GM18858 (cell line): ENCODE data around the gene OGFR.

Source experiments
- ATAC-seq: cut with Tn5 transposase; IDR thresholded peaks from one replicate; pipeline ENCODE4 v1.9.1; 2021; ENCODE audit not compliant: unreplicated experiment

Gene OGFR

GRCh38 chr20:62799459-62799858 lies 5.2 kb upstream of the OGFR start:
- no peak for ATAC-seq

DNA sequence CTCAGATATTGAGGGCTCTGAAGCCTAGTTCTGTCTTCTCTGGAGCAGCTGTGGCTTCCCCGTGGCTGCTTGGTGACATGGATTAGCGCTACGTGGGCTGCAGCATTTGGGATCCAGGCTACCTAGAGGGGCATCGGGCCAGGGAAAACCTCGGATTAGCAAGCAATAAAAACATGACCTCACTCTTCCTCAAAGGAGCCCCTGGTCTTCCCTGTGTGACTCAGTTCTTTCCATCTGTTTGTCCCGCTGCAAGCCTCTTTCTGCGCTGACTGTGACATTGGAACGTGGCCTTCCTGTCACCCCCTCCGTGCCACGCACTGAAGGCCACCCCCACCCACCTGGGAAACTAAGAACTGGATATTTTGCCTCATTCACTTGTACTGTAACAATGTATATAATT lies 4.8 kb upstream of the OGFR start:
- ATAC-seq = no peak

GRCh38 chr20:62800314-62801259 lies 4.0 kb upstream of the OGFR start:
- ATAC-seq = no peak

- ATAC-seq = no peak
Measured at GRCh38 chr20:62801284-62802010, 3.2 kb upstream of the OGFR start.

- ATAC-seq = no peak
Measured at GRCh38 chr20:62802026-62802712, 2.5 kb upstream of the OGFR start.

- no peak for ATAC-seq
Measured at GRCh38 chr20:62804021-62804626, 511 bp upstream of the OGFR start.

DNA sequence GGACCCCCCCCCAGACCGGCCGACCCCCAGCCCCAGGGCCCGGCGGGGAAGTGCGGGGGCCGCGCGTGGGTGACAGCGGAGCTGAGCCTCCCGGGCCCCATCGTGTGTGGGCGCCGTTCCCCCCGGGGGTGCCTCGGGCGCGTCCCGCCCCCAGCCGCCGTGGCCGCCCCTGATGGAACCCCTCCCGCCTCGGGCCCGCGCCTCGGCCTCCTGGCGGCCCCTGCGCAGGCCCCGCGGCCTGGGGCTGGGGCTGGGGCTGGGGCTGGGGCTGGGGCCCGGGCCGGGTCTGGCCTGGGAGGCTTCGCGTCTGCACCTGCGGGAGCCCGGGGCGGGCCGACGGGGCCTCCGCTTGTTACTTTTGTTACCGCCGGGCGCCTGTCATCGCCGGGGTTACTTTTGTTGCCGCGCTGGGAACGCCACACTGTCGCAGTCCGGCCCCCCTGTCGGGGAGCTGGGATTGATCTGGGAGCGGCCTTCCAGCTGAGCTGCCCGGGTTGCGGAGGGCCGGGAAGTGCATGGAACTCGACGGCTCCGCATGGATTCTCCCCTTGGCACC lies 598 bp downstream of the OGFR start:
- ATAC-seq = no peak

DNA sequence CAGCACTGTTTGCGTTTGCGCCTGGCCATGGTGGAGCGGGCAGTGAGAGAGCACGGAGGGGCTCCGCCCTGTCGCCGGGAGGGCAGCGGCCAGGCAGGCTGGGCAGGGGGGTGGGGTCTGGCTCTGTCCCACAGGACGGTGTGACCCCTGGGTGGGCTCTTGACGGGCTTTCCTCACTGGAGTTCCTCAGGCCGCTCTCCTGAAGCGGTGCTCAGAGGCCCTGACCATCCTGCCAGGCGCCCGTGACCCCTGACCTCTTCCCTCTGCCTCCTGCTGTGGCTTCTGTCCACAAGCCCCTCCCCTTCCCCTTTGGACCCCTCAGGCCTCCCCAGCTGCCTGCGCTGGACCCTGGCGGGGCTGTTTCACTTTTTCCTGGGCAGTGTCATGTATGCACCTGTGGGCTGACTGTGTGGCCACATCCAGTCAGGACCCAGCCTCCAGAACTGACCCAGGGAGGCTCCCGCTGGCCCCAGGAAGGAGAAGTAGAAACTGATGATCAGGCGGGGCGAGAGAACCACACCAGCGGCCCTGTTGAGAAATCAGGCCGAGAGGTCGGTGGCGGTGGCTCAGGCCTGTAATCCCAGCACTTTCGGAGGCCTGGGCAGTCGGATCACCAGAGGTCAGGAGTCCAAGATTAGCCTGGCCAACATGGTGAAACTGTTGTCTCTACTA lies 1.2 kb downstream of the OGFR start:
- no peak for ATAC-seq

GRCh38 chr20:62806383-62807050 lies 1.9 kb downstream of the OGFR start:
- no peak for ATAC-seq

DNA sequence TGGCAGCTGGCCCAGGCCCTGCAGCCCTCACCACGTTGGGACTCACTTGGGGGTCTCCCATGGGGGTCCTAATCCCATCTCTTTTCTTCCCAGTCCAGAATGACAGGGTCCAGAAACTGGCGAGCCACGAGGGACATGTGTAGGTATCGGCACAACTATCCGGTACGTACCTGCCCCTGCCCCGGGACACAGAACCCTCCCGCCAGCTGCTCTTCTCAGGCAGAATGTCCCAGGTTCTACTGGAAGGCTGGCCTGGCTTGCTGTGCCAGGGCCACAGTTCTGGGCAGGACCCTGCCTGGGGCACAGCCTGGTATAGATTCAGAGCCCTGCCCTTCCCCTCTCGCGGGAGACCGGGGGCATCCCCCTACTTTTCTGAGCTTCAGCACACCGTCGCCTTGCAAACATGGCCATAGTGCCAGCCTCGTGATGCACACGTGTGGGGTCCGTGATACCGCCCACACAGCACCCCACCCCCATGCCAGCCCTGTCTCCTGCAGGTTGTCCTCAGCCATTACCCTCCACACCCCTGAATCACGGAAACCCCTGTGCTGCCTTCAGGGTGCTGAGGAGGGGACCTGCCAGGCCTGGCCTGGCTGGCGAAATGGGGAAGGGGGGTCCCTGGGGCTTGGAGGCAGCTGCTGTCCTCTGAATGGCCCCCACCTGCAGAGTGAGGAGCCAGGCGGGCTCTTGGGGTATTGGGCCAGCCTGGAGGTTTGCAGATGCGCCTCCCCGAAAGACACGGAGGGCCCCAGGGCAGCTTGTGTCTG lies 3.0 kb downstream of the OGFR start:
- no peak for ATAC-seq

DNA sequence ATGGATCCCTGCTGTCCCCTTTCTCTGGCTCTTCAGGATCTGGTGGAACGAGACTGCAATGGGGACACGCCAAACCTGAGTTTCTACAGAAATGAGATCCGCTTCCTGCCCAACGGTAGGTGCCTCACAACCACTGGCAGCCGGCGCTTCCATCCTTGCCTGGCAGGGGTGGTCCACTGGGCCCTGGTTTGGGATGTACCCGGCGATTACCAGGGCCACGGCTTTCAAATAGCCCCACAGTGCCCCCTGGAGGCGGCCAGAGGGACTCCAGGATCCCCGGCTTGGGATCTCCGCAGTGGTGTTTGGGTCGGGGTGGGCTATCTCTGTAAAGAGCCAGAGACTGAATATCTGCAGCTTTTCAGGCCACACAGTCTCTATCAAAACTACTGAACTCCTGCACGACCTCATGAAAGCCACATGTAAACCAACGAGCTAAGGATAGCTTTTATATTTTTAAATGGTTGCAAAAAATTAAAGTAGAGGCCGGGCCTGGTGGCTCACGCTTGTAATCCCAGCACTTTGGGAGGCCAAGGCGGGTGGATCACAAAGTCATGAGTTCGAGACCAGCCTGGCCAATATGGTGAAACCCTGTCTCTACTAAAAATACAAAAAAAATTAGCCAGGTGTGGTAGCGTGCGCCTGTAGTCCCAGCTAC lies 3.7 kb downstream of the OGFR start:
- ATAC-seq = no peak

GRCh38 chr20:62809530-62810428 lies 5.1 kb downstream of the OGFR start:
- ATAC-seq = no peak

DNA sequence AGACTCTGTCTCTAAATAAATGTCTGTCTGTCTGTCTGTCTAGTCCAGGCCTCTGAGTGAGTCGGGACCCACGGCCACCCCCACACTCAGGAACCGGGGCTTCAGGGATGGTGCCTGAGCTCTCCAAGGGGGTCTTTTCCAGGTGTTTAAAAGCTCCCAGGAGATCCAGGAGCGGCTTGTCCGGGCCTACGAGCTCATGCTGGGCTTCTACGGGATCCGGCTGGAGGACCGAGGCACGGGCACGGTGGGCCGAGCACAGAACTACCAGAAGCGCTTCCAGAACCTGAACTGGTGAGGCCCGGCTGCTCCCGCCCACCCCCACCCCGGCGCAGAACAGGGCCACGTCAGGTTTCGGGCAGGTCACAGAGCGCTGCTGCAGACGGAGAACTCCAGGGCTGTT lies 6.7 kb downstream of the OGFR start:
- no peak for ATAC-seq

DNA sequence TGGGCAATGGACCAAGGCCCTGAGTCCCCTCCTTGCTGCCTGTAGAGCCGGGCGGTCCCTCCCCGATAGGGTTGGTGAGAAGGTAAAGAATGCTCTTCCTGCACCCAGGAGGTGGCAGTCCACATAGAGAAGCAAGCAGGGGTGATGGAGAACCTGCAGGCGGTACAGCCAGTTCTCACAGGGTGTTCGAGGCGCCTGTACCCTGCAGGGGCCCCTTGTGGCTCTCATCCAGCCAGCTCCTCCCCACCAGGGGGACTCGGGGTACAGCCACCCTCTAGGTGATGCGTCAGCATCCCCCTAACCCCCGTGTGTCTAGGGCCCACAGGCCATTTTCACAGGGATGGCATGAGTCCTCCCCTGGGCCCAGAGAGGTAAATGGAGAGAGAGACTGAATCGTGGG lies 7.1 kb downstream of the OGFR start:
- ATAC-seq = no peak

DNA sequence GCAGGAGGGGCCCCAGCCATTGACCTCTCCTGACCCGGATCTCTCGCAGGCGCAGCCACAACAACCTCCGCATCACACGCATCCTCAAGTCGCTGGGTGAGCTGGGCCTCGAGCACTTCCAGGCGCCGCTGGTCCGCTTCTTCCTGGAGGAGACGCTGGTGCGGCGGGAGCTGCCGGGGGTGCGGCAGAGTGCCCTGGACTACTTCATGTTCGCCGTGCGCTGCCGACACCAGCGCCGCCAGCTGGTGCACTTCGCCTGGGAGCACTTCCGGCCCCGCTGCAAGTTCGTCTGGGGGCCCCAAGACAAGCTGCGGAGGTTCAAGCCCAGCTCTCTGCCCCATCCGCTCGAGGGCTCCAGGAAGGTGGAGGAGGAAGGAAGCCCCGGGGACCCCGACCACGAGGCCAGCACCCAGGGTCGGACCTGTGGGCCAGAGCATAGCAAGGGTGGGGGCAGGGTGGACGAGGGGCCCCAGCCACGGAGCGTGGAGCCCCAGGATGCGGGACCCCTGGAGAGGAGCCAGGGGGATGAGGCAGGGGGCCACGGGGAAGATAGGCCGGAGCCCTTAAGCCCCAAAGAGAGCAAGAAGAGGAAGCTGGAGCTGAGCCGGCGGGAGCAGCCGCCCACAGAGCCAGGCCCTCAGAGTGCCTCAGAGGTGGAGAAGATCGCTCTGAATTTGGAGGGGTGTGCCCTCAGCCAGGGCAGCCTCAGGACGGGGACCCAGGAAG lies 7.7 kb downstream of the OGFR start:
- ATAC-seq = no peak

GRCh38 chr20:62812907-62813200 lies 8.2 kb downstream of the OGFR start:
- ATAC-seq = no peak

DNA sequence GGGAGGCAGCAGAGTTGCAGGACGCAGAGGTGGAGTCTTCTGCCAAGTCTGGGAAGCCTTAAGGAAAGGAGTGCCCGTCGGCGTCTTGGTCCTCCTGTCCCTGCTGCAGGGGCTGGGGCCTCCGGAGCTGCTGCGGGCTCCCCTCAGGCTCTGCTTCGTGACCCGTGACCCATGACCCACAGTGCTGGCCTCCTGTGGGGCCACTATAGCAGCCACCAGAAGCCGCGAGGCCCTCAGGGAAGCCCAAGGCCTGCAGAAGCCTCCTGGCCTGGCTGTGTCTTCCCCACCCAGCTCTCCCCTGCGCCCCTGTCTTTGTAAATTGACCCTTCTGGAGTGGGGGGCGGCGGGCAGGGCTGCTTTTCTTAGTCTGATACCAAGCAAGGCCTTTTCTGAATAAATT lies 9.0 kb downstream of the OGFR start:
- ATAC-seq = no peak
